Adrenal gland (tissue), 5 donors: ENCODE results near the gene IL1RL2.

Experiments
- POLR2A ChIP-seq, 2 donors: fragments of 450-650 bp; IDR thresholded peaks; one replicate each; pipeline ENCODE4 v1.6.1; 2017; ENCODE audit warnings: antibody characterized with exemption in 2 of 2, mild to moderate bottlenecking in 2 of 2, moderate library complexity in 1 of 2
- TF ChIP-seq, protein P1 (sequence below), 6 experiments: fragments of 450-650 bp in 4 of 6; fragments of 200-600 bp in 2 of 6; sonication (generic) in 1 of 6; IDR thresholded peaks; 1 replicate in 5 of 6; 2 replicates in 1 of 6; pipeline versions ENCODE4 v1.5.1 to v1.8.0; 2016 to 2021; ENCODE audit warnings: antibody characterized with exemption in 6 of 6, mild to moderate bottlenecking in 2 of 6, moderate library complexity in 1 of 6
- donor health status: DM: no; HTN: no; CAD: no.

DNA sequence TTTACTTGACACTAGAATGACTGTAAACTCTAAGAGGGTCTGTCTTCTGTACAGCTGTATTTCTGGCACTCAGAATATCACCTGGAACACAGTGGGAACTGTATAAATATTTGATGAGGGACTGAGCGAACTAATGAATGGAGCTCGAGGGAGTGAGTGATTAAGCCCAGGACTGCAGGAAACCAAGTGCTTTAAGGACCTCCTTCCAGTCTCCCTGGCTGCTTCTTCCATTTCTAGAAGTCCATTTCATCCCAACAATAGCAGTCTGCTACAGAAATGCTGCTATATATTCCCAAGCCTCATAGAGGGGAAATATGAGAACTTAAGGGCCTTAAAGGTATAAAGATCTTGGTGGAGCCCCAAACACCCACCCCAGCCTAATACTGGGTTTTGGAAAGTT, 2.8 kb upstream of the IL1RL2 start:
- no peak for TF ChIP-seq POLR2A (IDR thresholded peaks at IDR 0.05)
- TF ChIP-seq, protein P1, sequence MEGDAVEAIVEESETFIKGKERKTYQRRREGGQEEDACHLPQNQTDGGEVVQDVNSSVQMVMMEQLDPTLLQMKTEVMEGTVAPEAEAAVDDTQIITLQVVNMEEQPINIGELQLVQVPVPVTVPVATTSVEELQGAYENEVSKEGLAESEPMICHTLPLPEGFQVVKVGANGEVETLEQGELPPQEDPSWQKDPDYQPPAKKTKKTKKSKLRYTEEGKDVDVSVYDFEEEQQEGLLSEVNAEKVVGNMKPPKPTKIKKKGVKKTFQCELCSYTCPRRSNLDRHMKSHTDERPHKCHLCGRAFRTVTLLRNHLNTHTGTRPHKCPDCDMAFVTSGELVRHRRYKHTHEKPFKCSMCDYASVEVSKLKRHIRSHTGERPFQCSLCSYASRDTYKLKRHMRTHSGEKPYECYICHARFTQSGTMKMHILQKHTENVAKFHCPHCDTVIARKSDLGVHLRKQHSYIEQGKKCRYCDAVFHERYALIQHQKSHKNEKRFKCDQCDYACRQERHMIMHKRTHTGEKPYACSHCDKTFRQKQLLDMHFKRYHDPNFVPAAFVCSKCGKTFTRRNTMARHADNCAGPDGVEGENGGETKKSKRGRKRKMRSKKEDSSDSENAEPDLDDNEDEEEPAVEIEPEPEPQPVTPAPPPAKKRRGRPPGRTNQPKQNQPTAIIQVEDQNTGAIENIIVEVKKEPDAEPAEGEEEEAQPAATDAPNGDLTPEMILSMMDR (IDR thresholded peaks at IDR 0.05) = no peak
